Left forelimb (tissue), 1 donor: ENCODE measurements around the gene DPH1.

Experiments
- DNase-seq: peaks from one replicate; pipeline ENCODE4 v3.0.0-alpha.2; 2018; ENCODE audit warnings: low spot score

Gene DPH1

DNA sequence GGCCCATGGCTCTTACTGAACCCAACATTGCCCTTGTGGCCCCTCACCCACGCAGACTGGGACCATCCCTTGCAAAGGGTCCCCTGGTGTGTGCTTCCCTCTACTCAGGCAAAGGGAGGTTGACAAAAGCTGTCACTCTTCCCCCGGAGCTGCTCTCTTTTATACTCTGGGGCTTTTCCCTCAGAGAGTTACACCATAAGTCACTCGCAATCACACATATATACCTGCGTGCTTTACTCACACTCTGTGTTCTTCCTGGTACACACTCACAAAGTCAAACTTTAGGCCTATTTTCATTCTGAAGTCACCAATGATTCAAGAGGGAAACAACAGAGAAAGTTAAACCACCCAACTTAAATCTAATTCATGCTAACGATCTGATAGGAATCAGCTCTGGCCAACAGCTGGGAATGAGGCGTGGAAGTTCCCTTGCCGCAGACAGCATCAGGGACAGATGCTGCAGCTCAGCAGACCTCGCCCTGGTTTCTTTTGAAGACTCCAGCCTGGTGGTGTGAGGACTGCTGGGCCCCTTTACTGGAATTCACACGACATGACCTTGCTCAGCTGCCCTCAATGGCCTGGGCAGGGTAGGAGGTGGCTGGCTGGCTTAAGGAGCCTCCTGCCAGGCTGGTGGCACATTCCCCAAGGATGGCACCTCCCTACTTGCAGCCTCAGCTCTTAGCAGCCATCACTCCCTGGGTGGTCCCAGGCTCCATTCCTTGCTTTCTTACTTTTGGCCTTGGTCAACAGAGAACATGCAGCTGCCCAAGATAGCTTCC is 52.2 kb downstream of the DPH1 start:
- no peak for DNase-seq

DNA sequence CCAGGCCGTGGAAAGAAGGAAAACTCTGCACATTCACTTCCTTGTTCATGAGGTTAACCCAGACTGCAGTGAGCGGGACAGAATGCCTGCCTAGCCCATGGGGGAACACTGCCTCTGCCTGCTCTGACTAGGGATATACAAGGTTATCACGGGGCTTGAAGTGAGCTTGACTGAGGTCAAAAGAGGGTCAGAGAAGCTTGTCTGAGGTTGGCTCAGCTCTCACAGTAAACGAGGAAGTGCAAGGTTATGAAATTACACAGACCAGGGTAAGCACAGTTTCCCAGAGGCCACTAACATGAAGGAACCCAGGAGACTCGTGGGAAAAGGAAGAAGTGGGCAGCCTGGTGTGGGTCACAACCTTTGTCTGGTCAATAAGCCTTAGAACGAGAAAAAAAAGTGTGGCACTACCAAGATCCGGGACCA is 53.7 kb downstream of the DPH1 start:
- DNase-seq: no peak

DNA sequence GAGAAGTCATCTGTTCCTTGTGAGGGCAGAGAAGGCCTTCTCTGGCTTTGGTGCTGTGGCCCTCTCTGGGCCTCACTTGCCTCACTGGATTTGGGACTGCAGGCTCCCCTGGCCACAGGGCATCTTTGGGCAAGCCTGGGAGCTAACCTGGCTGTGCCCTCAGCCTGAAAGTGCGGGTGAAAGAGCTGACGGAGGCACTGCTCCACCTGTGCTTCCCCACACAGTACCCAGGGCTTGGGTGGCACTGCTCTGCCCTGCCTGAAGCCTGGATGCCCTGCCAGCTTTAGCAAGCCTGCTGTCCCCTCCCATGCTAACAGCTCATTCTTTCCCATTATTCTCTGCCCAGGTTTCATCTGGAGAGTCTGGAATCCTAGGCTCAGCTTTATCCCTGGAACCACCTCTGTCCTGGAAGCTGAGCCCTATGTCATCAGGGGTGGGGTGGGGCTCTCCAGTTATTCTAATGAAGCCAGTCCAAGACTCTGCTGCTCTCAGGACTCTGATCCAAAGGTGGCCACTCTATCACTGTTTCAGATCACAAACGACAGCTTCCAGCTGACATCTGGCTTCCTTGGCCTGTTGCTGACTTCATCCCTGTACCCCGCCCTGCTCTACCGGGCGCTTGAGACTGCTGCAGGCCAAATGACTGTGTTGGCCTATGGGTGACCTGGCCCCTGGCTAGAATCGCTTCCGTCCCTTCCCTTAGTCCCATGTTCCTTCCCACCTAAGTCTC is 54.2 kb downstream of the DPH1 start:
- DNase-seq: no peak

DNA sequence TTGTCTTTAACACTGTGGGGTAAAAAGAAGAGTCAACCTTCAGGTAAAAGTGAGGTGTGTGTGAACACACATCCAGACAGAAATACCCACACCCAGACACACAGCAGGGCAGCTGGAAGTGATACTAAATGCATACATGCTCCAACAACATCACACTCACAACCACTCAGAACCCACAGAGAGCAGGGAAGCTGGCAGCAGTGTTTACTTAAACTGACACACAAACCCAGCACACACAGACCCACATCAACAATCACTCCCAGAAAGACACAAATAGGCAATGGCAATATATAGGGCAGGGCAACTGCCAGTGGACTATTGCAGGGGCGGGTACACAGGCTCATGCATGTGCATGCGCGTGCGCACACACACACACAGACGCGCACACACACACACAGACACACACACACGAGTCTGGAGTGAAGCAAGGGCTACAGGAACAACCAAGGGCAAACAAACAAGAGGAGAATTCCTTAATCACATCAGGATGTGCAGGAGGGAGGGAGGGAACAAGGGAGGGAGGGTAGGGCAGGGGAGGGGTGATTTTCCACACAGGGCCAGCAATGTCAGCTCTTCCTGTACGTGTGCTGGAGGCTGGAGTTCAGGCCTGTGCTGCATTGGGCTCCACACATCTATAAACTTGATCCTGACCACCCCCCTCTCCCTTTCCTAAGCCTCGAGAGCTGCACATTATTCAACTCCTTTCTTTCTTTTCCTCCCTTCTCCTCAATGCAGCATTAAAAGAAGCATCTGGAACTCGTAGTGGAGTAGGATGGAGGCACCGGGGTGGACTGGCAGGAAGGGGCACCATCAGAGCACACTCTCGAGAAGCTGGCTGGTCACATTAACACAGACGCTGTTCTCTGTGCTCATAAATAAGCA is 55.1 kb downstream of the DPH1 start:
- DNase-seq: no peak

DNA sequence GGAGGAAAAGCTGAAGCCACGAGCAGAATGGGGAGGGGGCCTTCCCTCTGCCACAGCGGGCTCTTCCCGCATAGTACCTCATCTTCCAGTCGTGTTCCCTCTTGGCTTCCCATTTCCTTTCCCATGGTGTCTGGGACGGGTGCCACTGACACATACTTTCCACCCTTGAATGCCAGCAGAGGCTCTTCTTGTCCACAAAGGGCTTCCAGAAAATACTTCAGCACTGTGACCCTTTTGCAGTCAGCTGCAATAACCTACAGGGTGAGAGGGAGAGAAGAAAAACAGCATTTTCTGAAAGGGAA is 55.6 kb downstream of the DPH1 start:
- DNase-seq: no peak

DNA sequence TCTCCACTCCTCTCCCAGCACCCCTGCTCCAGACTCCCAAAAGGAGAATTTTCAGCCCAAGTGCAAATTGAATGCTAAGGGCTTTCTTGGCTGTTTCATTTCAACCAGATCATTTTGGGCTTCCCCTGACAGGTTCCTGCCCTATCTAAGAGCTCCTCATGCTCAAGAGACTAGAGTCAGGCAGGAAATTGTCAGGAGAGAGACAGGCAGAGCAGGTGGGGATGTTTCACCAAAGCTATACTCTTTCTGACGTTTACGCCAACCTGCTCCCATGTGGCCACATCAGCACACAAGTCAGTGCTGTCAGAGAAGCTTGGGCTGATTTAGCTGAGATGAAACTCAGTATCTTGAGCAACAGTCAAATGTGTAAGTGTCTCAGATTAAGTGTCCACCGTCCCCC is 56.4 kb downstream of the DPH1 start:
- no peak for DNase-seq

DNA sequence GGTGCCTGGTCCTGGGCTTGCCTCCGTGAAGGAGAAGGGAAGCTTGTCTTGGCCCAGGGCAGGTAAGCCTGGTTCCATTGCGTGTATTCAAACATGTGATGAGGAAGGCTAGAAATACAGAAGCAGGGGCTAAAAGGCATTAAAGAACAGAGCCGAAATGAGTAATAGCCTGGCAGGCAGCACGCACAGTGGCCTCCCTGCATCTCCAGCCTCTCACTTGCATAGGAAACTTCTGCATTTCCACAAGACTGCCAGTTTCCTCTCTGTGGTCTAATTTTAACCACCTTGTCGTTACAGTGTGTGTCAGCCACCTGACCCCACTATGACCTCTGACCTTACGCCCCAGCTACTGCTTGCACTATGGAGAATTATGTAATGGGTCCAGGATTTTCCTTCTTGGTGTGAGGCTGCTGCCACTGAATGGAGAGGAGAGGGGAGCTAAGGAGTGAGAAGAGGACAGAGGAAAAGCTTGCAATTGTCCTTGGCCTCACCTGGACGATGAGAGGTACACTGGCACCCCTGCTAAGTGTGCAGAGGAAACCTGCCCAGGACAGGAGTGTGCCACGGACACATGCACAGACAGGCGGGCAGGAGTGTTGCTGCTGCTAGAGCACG is 57.8 kb downstream of the DPH1 start:
- DNase-seq: no peak

DNA sequence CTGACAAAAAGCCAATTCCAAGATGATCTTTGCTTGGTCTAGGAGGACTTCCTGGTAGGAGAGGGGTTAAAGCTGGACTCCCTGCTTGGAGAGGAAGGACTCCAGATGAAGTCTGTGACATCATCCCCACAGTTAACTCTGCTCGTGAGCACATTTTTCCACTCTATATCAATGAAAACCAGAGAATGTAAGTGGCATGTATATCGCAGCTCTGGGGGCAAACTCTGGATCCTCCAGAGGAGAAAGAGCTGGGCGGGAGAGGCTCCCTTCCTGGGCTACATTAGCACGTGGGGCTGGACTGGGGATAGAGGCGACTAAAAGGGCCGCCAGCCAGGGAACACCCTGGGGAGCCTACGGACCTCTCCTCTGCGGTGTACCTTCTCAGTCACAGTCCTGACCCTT is 59.1 kb downstream of the DPH1 start:
- DNase-seq: no peak

DNA sequence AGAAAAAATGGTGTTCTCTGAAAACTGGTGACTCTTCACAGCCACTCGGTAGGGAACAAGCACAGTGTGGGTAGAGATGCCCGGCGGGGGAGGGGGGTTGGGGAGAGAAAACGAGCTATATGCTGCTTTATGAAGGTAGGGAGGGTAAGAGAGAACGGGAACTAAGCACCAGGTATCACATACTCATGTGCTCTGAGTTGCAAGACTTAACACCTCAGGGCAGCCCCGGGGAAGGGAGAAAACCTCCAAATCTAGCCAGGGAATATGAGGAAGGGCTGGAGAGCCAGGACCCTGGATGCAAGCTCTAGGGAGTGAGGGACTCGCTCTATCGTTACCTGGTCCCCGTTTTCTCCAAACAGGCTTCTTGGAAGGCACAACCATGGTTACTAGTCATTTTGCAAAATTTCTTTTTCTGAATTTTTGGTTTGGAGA is 60.3 kb downstream of the DPH1 start:
- no peak for DNase-seq

DNA sequence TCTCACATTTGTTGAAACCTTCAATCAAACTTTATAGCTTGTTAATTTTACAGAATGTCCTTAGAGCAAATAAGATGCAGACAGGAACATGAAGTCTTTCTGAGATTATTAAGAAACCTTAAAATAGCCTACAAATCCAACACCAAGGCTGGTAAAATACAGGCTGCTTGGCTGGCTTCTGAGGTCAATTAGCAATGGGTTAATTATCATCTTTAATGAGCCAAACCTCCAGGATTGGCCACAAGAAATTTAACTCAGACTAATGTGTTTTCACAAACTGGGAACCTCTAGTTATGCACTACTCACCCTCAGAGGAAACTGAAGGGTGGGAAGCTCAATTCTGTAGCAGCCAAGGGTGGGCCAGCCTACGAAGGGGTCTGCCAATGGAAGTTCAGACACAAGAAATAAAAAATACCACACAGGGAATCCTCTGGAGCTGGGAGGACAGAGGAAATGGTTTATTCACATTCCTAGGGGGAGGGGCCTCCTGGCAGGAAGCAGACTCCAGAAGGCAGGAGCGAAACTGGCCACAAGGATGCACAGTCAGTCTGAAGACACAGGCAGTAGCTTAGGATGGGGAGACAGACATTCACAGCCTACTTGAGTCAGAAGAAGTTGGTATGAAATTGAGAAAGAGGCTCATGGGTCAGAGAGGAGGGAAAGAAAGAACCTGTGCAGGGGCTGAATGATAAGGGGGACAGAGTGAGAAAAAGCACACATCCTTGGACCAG is 61.0 kb downstream of the DPH1 start:
- no peak for DNase-seq

DNA sequence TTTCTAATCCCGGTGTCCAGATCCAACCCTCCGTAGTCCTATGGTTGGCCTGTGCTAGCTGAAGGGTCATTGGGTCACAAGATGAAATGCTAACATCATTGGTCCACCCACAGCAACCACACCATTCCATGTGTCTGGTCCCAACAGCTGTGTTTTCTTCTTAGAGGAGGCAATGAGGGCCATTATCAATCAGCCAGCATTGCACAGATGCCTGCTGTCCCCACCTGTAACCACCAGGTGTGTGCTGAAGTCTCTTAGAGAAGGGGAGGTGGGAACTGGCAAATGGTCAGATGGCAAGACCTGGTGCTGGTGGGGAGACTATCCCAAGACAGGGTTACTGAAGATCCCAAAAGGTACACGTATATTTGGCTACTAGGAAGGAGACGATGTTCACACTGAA is 62.3 kb downstream of the DPH1 start:
- DNase-seq: no peak

DNA sequence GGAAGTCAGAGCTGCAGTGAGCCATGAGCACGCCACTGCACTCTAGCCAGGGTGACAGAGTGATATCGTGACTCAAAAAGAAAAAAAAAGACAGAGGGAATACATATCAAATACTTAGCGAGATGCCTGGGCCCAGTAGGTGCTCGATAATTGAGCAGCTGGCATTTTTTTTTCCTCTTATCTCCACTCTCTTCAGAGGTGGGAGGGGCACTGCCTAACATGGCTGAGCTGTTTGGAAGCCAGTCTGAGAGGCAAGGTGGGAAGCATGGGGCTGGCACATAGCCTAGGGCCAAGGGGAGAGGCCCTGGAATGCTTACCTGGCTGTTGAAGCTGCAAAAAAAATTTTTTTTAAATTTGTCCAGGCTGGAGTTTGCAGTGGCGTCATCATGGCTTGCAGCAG is 63.4 kb downstream of the DPH1 start:
- no peak for DNase-seq
